Measurements from ENCODE around the gene SYT1. TPM values are rescaled to one million over a fixed set of nuclear protein-coding genes. Genes with fewer than 3 reads are reported as not detected.

Gene SYT1
- total and polyA plus RNA-seq, 2 of the 8 experiments (the other 6 are each of a cell fraction or from before 2014, with no cell fraction given), result 11.0 to 34.6 TPM

- no peak for TF ChIP-seq RAD21 (IDR thresholded peaks at IDR 0.05 in 1 of 2, conservative IDR thresholded peaks at IDR 0.05 in 1 of 2; ENCODE audit: low read depth in 2 of 2, low read length in 2 of 2)
- no peak for TF ChIP-seq EP300 (IDR thresholded peaks at IDR 0.05; ENCODE audit: borderline replicate concordance in 1 of 2, low read depth in 2 of 2, low read length in 2 of 2)
- no peak for TF ChIP-seq SP4 (IDR thresholded peaks at IDR 0.05; ENCODE audit: low read length)
- TF ChIP-seq GABPA (IDR thresholded peaks at IDR 0.05; ENCODE audit: borderline replicate concordance, insufficient read depth, low read length), result no peak
- no peak for TF ChIP-seq GTF2F1 (IDR thresholded peaks at IDR 0.05; ENCODE audit: borderline replicate concordance, low read depth, low read length)
Observed at GRCh38 chr12:79151956-79152355, 287.4 kb downstream of the SYT1 start (continued).

Data from H1 (cell line).